ENCODE measurements around the gene NADK.
"Not testable (repeated sequence)": the region's sequence is repeated elsewhere in the genome, so short reads cannot be mapped to it uniquely, and the experiment has no call there.

NADK gene

DNA sequence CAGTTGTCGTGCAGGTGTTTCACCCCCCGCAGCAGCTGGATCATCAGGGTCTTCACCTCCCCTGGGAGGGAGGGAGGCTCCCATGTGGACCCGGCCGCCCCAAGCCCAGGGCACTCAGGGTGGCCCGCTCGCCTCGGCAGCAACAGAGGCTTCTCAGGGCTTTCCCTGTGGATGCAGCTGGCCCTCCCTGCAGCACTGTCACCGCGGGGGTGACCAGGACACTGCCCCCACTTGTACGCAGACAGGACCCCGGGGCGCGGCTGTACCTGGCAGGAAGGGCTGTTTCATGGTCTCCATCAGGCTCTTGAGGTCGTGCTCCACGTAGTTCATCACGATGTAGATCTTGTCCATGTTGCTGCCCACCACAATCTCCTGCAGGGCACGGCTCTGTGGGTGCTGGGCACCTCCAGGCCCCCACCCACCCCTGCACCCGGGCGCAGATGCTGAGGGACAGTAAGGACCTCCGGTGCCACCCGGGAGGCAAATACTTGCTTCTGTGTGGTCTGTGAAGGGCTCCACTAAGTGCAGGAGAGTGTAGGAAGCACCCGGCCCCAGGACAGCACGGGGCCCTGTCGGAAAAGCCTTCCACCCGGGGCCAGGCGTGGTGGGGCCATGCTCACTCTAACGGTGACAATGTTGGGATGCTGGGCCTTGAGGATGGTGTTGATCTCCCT is 73.8 kb downstream of the NADK start:
- not testable (repeated sequence) for DNase-seq (ENCODE audit: low read depth)

GRCh38 chr1:1703796-1704195 is 74.5 kb downstream of the NADK start:
- no peak for DNase-seq (ENCODE audit: low read depth)

- DNase-seq (ENCODE audit: low read depth), result not testable (repeated sequence)
These were observed 75.8 kb downstream of the NADK start for GRCh38 chr1:1702506-1702905.

Data from GM04503 (cell line).